GM21381 (cell line): ENCODE data around the gene GRM3.

Source experiments
- ATAC-seq: cut with Tn5 transposase; IDR thresholded peaks from one replicate; pipeline ENCODE4 v1.9.1; 2021; ENCODE audit warnings: mild to moderate bottlenecking, moderate library complexity; ENCODE audit not compliant: unreplicated experiment

The GRM3 gene

GRCh38 chr7:86689363-86689762, 45.7 kb downstream of the GRM3 start:
- no peak for ATAC-seq

DNA sequence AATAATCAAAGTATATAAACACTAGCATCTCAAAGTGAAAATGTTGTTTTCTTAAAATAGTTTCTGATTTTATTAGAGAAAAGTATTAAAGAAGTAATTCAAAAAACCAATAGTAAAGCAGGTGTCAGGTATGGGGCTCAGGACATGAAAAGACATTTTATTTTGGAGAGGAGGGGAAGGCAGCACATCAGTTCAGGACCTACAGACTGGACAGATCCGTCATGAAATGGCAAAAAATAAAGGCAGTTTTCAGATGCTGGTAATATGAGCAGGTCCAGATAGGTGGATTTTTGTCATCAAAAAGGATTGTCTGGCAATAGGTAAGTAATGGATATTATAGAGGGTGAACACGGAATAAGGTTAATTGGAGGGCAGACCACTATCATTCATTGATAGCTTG, 49.0 kb downstream of the GRM3 start:
- ATAC-seq: no peak

GRCh38 chr7:86706406-86706805, 62.7 kb downstream of the GRM3 start:
- ATAC-seq: no peak

GRCh38 chr7:86708031-86708680, 64.4 kb downstream of the GRM3 start:
- ATAC-seq: no peak

- no peak for ATAC-seq
Measured at GRCh38 chr7:86720306-86720705, 76.6 kb downstream of the GRM3 start.

- ATAC-seq: no peak
Measured at GRCh38 chr7:86733783-86734182, 90.1 kb downstream of the GRM3 start.

- ATAC-seq: no peak
Measured at GRCh38 chr7:86745013-86745745, 101.5 kb downstream of the GRM3 start.

- no peak for ATAC-seq
Measured at GRCh38 chr7:86747698-86748097, 104.0 kb downstream of the GRM3 start.

DNA sequence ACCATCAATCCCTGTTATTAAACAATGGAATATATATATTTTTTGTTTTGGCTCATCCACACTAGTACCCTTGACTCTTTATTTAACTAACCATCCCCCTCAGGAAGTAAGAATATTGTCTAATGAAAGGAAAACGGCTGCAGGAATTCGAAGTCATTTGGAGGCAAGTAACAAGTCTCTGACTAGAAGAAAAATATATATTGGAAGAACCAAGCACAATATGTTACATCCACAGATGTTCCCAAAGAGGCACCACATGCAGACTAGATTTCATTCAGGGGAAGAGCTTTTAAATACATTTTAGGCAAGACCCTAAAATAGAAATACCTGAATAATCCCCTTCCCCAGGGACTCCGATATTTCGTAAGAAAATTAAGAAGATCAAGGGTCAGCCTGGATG, 104.5 kb downstream of the GRM3 start:
- no peak for ATAC-seq

DNA sequence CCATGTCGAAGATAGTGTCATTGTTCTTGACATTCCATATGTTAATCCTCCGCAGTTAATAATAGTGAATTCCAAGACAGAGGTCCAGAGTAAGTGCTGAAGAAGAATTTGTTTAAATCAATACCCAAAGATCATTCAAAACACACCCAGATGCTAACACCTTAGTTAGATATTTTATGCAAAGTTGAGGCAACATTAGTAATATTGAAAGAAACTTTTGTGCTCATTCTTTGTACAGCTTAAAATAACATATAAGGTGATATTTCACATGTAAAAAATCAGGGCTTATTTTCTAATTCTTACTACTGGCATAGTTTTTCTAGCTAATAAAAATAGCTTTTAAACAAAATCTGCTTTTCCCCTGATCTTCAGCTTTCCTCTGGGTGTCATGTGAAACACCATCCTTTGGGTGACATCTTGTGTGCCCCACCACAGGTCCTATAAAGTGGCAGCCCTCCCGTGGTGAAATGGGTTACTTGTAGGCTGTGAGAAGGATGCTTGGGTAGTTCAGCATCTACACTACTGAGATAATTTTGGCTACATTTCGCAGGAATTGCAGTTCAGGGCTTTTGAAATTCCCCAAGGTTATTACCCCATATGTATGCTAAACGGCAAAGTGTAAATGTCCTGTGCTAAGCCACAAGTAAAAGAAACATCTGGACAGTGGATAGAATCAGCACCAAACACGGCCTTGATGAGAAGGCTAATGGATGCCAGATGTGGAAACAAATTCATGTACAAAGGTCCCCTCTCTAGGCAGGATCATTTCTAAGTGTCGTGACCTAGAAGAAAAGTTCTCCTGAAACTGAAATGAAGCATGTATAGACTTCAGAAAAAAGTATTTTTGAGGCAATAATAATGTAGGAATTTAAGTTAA, 105.4 kb downstream of the GRM3 start:
- no peak for ATAC-seq

DNA sequence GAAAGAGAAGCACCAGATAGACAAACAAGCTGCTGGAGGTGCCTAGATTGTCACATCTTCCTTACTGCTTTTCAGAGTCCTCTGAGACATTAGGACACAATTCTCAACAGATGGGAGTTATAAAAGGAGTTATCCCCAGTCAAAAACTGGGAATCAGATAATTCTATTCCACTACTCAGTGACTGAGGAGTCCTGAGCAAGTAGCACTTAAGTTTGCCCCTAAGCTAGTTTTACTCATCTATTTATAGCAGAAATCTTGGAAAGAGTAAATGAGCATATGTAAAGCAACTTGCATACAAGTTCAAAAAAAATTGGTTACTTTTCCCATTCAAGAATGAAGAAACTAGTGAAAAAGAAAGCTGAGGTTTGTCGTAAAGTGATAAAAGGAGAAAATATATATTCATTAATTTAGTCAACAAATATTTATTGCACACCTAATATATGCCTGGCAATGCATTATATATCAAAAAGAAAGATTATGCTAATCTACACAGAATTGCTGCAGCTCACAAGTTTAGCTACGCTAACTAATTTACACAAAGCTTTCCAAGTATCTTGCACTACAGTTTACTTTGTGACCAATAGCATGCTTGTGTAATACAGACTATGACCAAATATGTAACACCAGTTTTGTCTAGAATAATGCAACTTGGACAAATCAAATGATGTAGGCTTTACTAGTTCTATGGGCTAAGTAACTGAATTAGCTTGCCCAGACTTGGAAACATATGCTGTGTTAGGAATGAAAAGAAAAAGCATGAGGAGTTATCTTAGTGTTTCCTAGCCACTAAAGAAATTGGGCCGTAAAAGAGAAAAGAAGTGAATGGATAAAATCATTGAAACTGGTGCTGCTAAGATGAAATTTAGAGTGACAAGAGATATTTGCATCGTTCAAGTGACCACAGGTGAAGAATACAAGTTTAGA, 106.3 kb downstream of the GRM3 start:
- ATAC-seq: no peak

DNA sequence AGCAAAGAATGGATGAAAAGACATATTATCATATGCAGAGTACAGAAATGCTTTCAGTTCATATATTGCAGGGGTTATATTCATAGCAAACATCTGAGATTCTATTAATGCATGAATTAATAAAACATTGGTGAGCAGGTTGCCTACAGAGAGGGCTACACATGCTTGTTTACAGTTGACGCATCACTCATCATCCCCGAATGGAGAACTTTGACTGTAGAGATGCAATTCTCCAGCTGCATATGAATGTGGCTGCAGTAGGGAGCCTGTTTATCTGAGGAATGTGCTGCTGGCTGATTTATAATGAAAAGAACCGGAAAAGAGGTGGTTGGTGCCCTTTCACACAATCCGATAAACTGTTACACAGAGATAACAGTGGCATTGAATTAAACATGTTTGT, 116.5 kb downstream of the GRM3 start:
- no peak for ATAC-seq

- ATAC-seq: no peak
Measured at GRCh38 chr7:86762129-86762528, 118.4 kb downstream of the GRM3 start.

GRCh38 chr7:86765931-86766330, 122.2 kb downstream of the GRM3 start:
- ATAC-seq: no peak

DNA sequence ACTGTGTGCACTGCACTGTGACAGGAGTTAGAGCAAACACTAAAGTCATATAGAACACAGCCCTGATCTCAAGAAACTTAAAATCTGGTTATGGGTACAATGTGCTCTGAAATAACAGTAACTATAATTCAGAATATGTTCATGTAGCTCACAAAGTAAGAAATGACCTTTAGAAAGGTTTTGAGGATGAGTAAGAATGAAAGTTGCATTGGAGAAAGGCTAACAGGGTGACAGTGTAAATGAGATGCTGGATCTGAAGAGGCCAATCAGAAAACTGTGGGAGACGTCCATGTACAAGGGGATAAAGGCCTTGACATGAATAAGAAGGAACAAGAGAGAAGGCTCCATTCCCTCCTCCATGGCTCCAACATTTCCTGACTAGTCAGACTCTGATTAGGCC, 124.7 kb downstream of the GRM3 start:
- no peak for ATAC-seq

- ATAC-seq: no peak
Measured at GRCh38 chr7:86768967-86769760, 125.5 kb downstream of the GRM3 start.

GRCh38 chr7:86773309-86773708, 129.6 kb downstream of the GRM3 start:
- no peak for ATAC-seq

DNA sequence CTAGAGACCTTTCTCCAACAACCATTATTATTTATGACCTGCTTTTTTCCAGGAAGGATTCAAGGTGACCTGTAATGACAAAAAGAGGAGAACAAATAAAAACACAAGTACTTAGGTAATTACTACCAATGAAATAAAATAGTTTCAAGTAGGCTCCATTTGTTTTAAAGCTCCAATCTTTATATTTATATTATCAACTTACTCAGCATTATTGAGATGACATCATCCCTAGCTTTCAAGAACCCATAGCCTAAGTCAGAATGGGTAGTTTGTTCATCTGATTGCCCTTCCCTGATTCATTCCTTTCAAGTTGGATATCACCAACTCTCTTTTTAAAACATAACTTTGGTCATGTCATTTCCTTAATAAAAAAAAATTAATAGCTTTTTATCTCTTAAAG, 131.5 kb downstream of the GRM3 start:
- no peak for ATAC-seq

DNA sequence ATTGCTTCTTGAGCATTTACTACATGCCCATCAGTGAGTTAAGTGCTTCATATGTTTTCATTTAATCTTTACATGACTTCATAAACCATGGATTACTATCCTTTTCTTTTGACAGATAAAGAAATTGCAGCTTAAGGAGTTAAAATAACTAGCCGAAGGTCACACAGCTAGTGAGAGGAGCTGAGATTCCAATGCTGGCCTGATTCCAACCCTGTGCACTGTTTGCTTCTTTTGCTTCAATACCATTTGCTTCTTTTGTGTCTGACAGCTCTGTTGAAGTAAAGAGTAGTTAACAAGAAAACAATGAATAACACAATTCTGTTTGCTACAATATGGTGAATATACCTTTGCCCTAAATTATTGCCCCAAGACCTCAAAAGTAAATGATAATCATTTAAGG, 132.4 kb downstream of the GRM3 start:
- ATAC-seq: no peak

DNA sequence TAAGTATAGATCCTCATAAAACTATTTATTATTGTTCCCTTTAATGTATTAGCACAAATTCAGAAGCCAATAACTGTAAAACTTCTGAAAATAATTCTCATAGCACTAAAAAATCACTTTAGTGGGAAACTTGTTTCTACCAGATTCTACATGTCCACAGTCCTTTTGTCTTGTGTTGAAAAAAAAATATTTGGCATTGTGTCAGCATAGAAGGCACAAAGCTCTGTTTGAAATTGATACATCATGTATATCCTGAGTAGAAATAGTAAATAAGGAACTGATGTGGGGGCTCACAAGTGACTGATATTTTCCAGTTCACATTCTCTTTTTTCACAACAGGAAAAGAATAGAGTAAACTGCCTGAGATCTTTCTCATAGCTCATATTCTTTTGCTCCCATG, 134.6 kb downstream of the GRM3 start:
- ATAC-seq: no peak
